ENCODE results near the gene FABP2. TPM values are rescaled to one million over a fixed set of nuclear protein-coding genes. Genes with fewer than 3 reads are reported as not detected.

The FABP2 gene
- polyA plus RNA-seq, 10 donors: 0.05 to 0.09 TPM; not detected in 8

Other genes with a start within 250 kb of the FABP2 start
- 100 to 1,000 TPM; 143 to 385 (median 283) TPM for gene MYOZ2, start 186.3 kb downstream of the FABP2 start, polyA plus RNA-seq (ENCODE audit: insufficient read length in 10 of 10)
- gene USP53, start 109.4 kb downstream of the FABP2 start, polyA plus RNA-seq (ENCODE audit: insufficient read length in 10 of 10): 10 to 100 TPM in 4 of 10 donors, 1 to 10 TPM in 6; 7.5 to 13.9 (median 9.9) TPM

Measured in muscle of back (tissue), 10 donors.